Measurements from ENCODE around the gene CERS1. TPM values are rescaled to one million over a fixed set of nuclear protein-coding genes. Genes with fewer than 3 reads are reported as not detected.

The CERS1 gene
- polyA plus RNA-seq, 2 of the 4 experiments (the other 2 are of a cell fraction), result 1.7 to 3.4 TPM

DNA sequence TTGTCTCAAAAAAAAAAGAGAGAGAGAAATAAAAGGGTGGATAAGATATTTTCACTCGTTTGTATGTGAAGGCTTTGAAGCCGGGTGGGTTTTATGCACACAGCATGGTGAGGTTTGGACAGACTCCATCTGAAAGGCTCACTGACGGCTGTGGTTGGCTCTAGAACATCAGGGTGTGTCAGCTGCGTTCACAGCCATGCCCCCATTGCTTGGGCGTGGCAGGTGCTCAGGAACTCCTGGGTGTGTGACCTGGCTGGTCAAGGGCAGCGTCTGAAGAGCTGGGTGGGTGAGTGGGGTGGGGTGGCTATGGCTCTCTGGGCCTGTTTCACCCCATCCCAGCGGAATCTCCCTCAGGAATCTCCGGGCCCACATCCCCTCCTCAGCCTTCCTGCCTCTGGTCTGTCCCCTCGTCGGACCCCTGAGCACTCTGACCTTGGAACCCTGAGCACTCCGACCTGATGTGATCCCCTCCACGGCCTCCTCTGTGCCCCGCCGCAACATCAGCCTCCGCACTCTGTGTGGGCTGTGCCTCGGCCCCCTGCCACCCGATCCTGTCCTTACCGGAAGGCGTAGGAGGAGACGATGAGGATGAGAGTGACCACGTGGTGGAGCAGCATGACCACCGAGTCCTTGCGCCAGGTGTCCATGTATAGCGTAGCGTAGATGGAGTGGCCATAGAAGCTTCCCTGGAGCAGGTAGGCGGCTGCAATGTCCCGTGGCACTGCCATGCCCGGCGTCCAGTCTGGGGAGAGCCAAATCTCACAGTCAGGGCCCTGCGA, 12.2 kb downstream of the CERS1 start (continued):
- no peak for TF ChIP-seq CBX2 (IDR thresholded peaks at IDR 0.05; ENCODE audit: borderline replicate concordance, low read depth)
- TF ChIP-seq HDAC2 (IDR thresholded peaks at IDR 0.05), result no peak
- no peak for TF ChIP-seq MYC (IDR thresholded peaks at IDR 0.05; ENCODE audit: borderline replicate concordance, low read length)
- no peak for TF ChIP-seq NPAS2 (CRISPR knock-in tag; IDR thresholded peaks at IDR 0.05; ENCODE audit: borderline replicate concordance)
- no peak for TF ChIP-seq MAFK (IDR thresholded peaks at IDR 0.05; ENCODE audit: partially characterized antibody)
- TF ChIP-seq FOSL2 (IDR thresholded peaks at IDR 0.05), result no peak
- TF ChIP-seq FOSL2 (CRISPR knock-in tag; IDR thresholded peaks at IDR 0.05), result no peak
- TF ChIP-seq ZC3H11A (IDR thresholded peaks at IDR 0.05), result no peak
- TF ChIP-seq, protein P1, sequence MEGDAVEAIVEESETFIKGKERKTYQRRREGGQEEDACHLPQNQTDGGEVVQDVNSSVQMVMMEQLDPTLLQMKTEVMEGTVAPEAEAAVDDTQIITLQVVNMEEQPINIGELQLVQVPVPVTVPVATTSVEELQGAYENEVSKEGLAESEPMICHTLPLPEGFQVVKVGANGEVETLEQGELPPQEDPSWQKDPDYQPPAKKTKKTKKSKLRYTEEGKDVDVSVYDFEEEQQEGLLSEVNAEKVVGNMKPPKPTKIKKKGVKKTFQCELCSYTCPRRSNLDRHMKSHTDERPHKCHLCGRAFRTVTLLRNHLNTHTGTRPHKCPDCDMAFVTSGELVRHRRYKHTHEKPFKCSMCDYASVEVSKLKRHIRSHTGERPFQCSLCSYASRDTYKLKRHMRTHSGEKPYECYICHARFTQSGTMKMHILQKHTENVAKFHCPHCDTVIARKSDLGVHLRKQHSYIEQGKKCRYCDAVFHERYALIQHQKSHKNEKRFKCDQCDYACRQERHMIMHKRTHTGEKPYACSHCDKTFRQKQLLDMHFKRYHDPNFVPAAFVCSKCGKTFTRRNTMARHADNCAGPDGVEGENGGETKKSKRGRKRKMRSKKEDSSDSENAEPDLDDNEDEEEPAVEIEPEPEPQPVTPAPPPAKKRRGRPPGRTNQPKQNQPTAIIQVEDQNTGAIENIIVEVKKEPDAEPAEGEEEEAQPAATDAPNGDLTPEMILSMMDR (IDR thresholded peaks at IDR 0.05), result no peak
- TF ChIP-seq FOXS1 (CRISPR knock-in tag; IDR thresholded peaks at IDR 0.05), result no peak
- TF ChIP-seq, protein P2, sequence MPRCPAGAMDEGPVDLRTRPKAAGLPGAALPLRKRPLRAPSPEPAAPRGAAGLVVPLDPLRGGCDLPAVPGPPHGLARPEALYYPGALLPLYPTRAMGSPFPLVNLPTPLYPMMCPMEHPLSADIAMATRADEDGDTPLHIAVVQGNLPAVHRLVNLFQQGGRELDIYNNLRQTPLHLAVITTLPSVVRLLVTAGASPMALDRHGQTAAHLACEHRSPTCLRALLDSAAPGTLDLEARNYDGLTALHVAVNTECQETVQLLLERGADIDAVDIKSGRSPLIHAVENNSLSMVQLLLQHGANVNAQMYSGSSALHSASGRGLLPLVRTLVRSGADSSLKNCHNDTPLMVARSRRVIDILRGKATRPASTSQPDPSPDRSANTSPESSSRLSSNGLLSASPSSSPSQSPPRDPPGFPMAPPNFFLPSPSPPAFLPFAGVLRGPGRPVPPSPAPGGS (IDR thresholded peaks at IDR 0.05), result no peak
- no peak for TF ChIP-seq FOSB (CRISPR knock-in tag; IDR thresholded peaks at IDR 0.05)

DNA sequence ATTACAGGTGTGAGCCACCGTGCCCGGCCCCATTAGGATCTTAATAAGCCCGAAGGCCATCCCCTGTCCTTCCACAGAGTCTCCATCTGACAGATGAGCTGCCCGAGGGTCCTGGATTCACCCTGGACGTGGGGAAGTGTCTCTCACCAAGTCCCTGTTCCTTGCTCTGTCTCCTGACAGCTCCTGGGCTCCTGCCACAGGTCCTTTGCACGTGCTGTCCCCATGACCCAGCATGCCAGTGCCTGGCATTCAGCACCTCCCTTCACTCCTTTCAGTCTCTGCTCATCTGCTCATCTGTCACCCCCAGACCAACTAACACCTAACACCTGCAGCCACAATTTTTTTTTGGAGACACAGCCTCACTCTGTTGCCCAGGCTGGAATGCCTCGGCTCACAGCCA, 14.5 kb downstream of the CERS1 start:
- Histone ChIP-seq H3K27ac (no peak overlapping the region), H3K4me1 (no peaks in the 10 kb centered on the region), H3K4me3 (no peak overlapping the region), H3K4me2 (no peak overlapping the region), H3K9me3 (no peaks in the 10 kb centered on the region)
- TF ChIP-seq SMC3 (IDR thresholded peaks at IDR 0.05), result no peak
- TF ChIP-seq, protein P3, sequence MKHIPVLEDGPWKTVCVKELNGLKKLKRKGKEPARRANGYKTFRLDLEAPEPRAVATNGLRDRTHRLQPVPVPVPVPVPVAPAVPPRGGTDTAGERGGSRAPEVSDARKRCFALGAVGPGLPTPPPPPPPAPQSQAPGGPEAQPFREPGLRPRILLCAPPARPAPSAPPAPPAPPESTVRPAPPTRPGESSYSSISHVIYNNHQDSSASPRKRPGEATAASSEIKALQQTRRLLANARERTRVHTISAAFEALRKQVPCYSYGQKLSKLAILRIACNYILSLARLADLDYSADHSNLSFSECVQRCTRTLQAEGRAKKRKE (CRISPR knock-in tag; IDR thresholded peaks at IDR 0.05; ENCODE audit: low read depth), result no peak
- no peak for TF ChIP-seq RCOR1 (IDR thresholded peaks at IDR 0.05; ENCODE audit: low read depth, low read length)
- no peak for TF ChIP-seq NFE2L2 (conservative IDR thresholded peaks at IDR 0.05; ENCODE audit: low read length)
- TF ChIP-seq MYC (IDR thresholded peaks at IDR 0.05; ENCODE audit: borderline replicate concordance, low read length), result no peak
- no peak for TF ChIP-seq CEBPB (IDR thresholded peaks at IDR 0.05)
- TF ChIP-seq, protein P4, sequence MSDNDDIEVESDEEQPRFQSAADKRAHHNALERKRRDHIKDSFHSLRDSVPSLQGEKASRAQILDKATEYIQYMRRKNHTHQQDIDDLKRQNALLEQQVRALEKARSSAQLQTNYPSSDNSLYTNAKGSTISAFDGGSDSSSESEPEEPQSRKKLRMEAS (IDR thresholded peaks at IDR 0.05), result no peak
- TF ChIP-seq FOSL2 (IDR thresholded peaks at IDR 0.05), result no peak
- TF ChIP-seq FOSL2 (CRISPR knock-in tag; IDR thresholded peaks at IDR 0.05), result no peak
- no peak for TF ChIP-seq CHD2 (IDR thresholded peaks at IDR 0.05; ENCODE audit: low read length, partially characterized antibody)
- TF ChIP-seq EHMT2 (IDR thresholded peaks at IDR 0.05; ENCODE audit: low read depth), result no peak
- TF ChIP-seq, protein P5, sequence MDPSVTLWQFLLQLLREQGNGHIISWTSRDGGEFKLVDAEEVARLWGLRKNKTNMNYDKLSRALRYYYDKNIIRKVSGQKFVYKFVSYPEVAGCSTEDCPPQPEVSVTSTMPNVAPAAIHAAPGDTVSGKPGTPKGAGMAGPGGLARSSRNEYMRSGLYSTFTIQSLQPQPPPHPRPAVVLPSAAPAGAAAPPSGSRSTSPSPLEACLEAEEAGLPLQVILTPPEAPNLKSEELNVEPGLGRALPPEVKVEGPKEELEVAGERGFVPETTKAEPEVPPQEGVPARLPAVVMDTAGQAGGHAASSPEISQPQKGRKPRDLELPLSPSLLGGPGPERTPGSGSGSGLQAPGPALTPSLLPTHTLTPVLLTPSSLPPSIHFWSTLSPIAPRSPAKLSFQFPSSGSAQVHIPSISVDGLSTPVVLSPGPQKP (IDR thresholded peaks at IDR 0.05; ENCODE audit: low read depth, low read length), result no peak
- TF ChIP-seq ZFP36 (IDR thresholded peaks at IDR 0.05; ENCODE audit: borderline replicate concordance, partially characterized antibody), result no peak
- no peak for TF ChIP-seq JUNB (IDR thresholded peaks at IDR 0.05)
- TF ChIP-seq ZSCAN20 (CRISPR knock-in tag; IDR thresholded peaks at IDR 0.05), result no peak
- TF ChIP-seq, protein P6, sequence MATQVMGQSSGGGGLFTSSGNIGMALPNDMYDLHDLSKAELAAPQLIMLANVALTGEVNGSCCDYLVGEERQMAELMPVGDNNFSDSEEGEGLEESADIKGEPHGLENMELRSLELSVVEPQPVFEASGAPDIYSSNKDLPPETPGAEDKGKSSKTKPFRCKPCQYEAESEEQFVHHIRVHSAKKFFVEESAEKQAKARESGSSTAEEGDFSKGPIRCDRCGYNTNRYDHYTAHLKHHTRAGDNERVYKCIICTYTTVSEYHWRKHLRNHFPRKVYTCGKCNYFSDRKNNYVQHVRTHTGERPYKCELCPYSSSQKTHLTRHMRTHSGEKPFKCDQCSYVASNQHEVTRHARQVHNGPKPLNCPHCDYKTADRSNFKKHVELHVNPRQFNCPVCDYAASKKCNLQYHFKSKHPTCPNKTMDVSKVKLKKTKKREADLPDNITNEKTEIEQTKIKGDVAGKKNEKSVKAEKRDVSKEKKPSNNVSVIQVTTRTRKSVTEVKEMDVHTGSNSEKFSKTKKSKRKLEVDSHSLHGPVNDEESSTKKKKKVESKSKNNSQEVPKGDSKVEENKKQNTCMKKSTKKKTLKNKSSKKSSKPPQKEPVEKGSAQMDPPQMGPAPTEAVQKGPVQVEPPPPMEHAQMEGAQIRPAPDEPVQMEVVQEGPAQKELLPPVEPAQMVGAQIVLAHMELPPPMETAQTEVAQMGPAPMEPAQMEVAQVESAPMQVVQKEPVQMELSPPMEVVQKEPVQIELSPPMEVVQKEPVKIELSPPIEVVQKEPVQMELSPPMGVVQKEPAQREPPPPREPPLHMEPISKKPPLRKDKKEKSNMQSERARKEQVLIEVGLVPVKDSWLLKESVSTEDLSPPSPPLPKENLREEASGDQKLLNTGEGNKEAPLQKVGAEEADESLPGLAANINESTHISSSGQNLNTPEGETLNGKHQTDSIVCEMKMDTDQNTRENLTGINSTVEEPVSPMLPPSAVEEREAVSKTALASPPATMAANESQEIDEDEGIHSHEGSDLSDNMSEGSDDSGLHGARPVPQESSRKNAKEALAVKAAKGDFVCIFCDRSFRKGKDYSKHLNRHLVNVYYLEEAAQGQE (IDR thresholded peaks at IDR 0.05), result no peak
- TF ChIP-seq FOSB (CRISPR knock-in tag; IDR thresholded peaks at IDR 0.05), result no peak
- TF ChIP-seq CBX8 (IDR thresholded peaks at IDR 0.05), result no peak
- no peak for TF ChIP-seq TFCP2L1 (CRISPR knock-in tag; IDR thresholded peaks at IDR 0.05)
- TF ChIP-seq NPAS2 (CRISPR knock-in tag; IDR thresholded peaks at IDR 0.05; ENCODE audit: borderline replicate concordance), result no peak
- no peak for TF ChIP-seq TP53 (CRISPR knock-in tag; IDR thresholded peaks at IDR 0.05)
- ChIA-PET CTCF (interaction anchor here (1.9 to 2.7 kb wide), 3 partner anchors 14 to 35 kb away, joined by 6 to 12 read pairs (median 9); partner anchors contain the start of gene CERS1), POLR2A (no interaction called here)
- WGBS (ENCODE audit: missing lambda C conversion rate), result 77% methylated on average over 6 of the region's 7 CpGs
- FAIRE-seq, result no peak
- DNase-seq (ENCODE audit: low read depth in 1 of 2, low spot score in 1 of 2), result no peak
- ATAC-seq, result no peak
